GM23338 (cell line): ENCODE data around the gene MFAP3. TPM values are rescaled to one million over a fixed set of nuclear protein-coding genes. Genes with fewer than 3 reads are reported as not detected.

ENCODE experiments used
- ATAC-seq: fragments of 200-7000 bp; cut with Tn5 transposase; 3 replicates; pipeline ENCODE4 v1.9.1; 2020
- DNase-seq: peaks from one replicate; pipeline ENCODE4 v3.0.0-alpha.2; 2015; ENCODE audit warnings: low spot score
- H2AFZ ChIP-seq: fragments of 200-600 bp; sonication (generic); 2 replicates; pipeline ENCODE4 v1.8.0; 2016; ENCODE audit warnings: antibody characterized with exemption, mild to moderate bottlenecking, moderate library complexity
- H3F3A ChIP-seq: fragments of 200-600 bp; sonication (generic); replicated peaks from 2 replicates; pipeline ENCODE4 v1.8.0; 2017; ENCODE audit warnings: antibody characterized with exemption, mixed run types, low read depth
- H3K27ac ChIP-seq: fragments of 200-600 bp; sonication (generic); 2 replicates; pipeline ENCODE4 v1.6.1; 2016; ENCODE audit warnings: low read depth
- H3K27me3 ChIP-seq: fragments of 200-600 bp; sonication (generic); 2 replicates; pipeline ENCODE4 v1.8.0; 2016; ENCODE audit warnings: mild to moderate bottlenecking, mixed run types, moderate library complexity; ENCODE audit not compliant: insufficient read depth
- H3K36me3 ChIP-seq: fragments of 200-600 bp; sonication (generic); 2 replicates; pipeline ENCODE4 v1.8.0; 2016; ENCODE audit warnings: mild to moderate bottlenecking; ENCODE audit not compliant: insufficient read depth
- H3K4me1 ChIP-seq: fragments of 200-600 bp; sonication (generic); 2 replicates; pipeline ENCODE4 v1.8.0; 2016; ENCODE audit warnings: mild to moderate bottlenecking, moderate library complexity; ENCODE audit not compliant: insufficient read depth
- H3K4me2 ChIP-seq: fragments of 200-600 bp; sonication (generic); 2 replicates; pipeline ENCODE4 v1.7.1; 2017; ENCODE audit warnings: mixed run types
- H3K4me3 ChIP-seq: fragments of 200-600 bp; sonication (generic); 2 replicates; pipeline ENCODE4 v1.6.1; 2016; ENCODE audit warnings: mixed run types
- H3K79me2 ChIP-seq: fragments of 200-600 bp; sonication (generic); replicated peaks from 2 replicates; pipeline ENCODE4 v1.8.0; 2017; ENCODE audit warnings: mild to moderate bottlenecking; ENCODE audit not compliant: insufficient read depth
- H3K9me2 ChIP-seq: fragments of 200-600 bp; sonication (generic); 2 replicates; pipeline ENCODE4 v1.8.0; 2017; ENCODE audit not compliant: insufficient read depth
- H4K20me1 ChIP-seq: fragments of 200-600 bp; sonication (generic); replicated peaks from 2 replicates; pipeline ENCODE4 v1.8.0; 2017; ENCODE audit warnings: mild to moderate bottlenecking; ENCODE audit not compliant: insufficient read depth
- H3K27ac Mint-ChIP-seq: 2 replicates; pipeline ENCODE4 v1.8.0; 2020; ENCODE audit warnings: inconsistent platforms, mild to moderate bottlenecking, moderate library complexity, mixed read lengths
- H3K27me3 Mint-ChIP-seq: 3 replicates; pipeline ENCODE4 v1.8.0; 2022; ENCODE audit warnings: low read depth, mild to moderate bottlenecking, moderate library complexity, mixed read lengths, inconsistent platforms; ENCODE audit not compliant: insufficient read depth, poor library complexity
- H3K36me3 Mint-ChIP-seq: 3 replicates; pipeline ENCODE4 v1.8.0; 2021; ENCODE audit warnings: low read depth, mild to moderate bottlenecking, inconsistent platforms, moderate library complexity, mixed read lengths
- H3K4me1 Mint-ChIP-seq: 3 replicates; pipeline ENCODE4 v1.8.0; 2020; ENCODE audit warnings: mild to moderate bottlenecking, inconsistent platforms, mixed read lengths
- H3K4me3 Mint-ChIP-seq: 3 replicates; pipeline ENCODE4 v1.8.0; 2021; ENCODE audit warnings: moderate library complexity, mild to moderate bottlenecking, inconsistent platforms, mixed read lengths
- H3K9me3 Mint-ChIP-seq: 3 replicates; pipeline ENCODE4 v1.8.0; 2020; ENCODE audit warnings: moderate library complexity, mild to moderate bottlenecking, inconsistent platforms, mixed read lengths
- CREB1 ChIP-seq: fragments of 250-450 bp; sonication (Bioruptor Pico); IDR thresholded peaks from 2 replicates; pipeline ENCODE4 v1.5.0; 2020; ENCODE audit warnings: low read depth, mild to moderate bottlenecking, moderate library complexity
- EZH2 ChIP-seq: fragments of 200-600 bp; sonication (generic); IDR thresholded peaks from one replicate; pipeline ENCODE4 v1.8.0; 2017; ENCODE audit warnings: antibody characterized with exemption, mild to moderate bottlenecking, low read depth; ENCODE audit not compliant: unreplicated experiment
- EZH2phosphoT487 ChIP-seq: fragments of 200-600 bp; sonication (generic); IDR thresholded peaks from one replicate; pipeline ENCODE4 v1.8.1; 2018; ENCODE audit warnings: antibody characterized with exemption; ENCODE audit not compliant: unreplicated experiment
- JUNB ChIP-seq: IDR thresholded peaks from one replicate; pipeline ENCODE4 v1.6.1; 2016; ENCODE audit warnings: antibody characterized with exemption; ENCODE audit not compliant: unreplicated experiment
- NANOG ChIP-seq: IDR thresholded peaks from 2 replicates; pipeline ENCODE4 v1.6.1; 2016; ENCODE audit warnings: antibody characterized with exemption, borderline replicate concordance
- POLR2AphosphoS5 ChIP-seq: IDR thresholded peaks from 2 replicates; pipeline ENCODE4 v1.6.1; 2016; ENCODE audit warnings: antibody characterized with exemption, low read depth
- STAT1 ChIP-seq: IDR thresholded peaks from one replicate; pipeline ENCODE4 v1.6.1; 2016; ENCODE audit warnings: antibody characterized with exemption; ENCODE audit not compliant: unreplicated experiment
- ZNF114 ChIP-seq: fragments of 250-450 bp; sonication (Bioruptor Pico); IDR thresholded peaks from 2 replicates; pipeline ENCODE4 v1.5.0; 2020; ENCODE audit warnings: mild to moderate bottlenecking, moderate library complexity
- polyA plus RNA-seq: library from polyadenylated mRNA; unstranded; fragments of >200 nt; fragmentation: Nextera tagmentation; extraction: Ambion mirVana; gene quantifications from 2 replicates; pipeline ENCODE4 v1.2.1, GENCODE V29; 2016
- total RNA-seq: library from RNA; depleted of rRNA; stranded (reverse); fragments of >200 nt; shearing (Covaris generic); gene quantifications from 2 replicates; pipeline ENCODE4 v1.2.3, GENCODE V29; 2014
- TF ChIP-seq, protein P1 (sequence below): IDR thresholded peaks from one replicate; pipeline ENCODE4 v1.6.1; 2018; ENCODE audit warnings: antibody characterized with exemption; ENCODE audit not compliant: unreplicated experiment
- TF ChIP-seq, protein P2 (sequence below): IDR thresholded peaks from 2 replicates; pipeline ENCODE4 v1.6.1; 2016; ENCODE audit warnings: antibody characterized with exemption
- TF ChIP-seq, protein P3 (sequence below), 2 experiments: fragments of 200-600 bp in 1 of 2; sonication (generic) in 1 of 2; conservative IDR thresholded peaks; 2 replicates each; pipeline versions ENCODE4 v1.5.1 to v1.6.1; 2016 to 2017; ENCODE audit warnings: antibody characterized with exemption in 2 of 2, low read depth in 2 of 2, mild to moderate bottlenecking in 2 of 2, moderate library complexity in 1 of 2

The MFAP3 gene
- total and polyA plus RNA-seq, 2 experiments from 2014 or later = 2.9 to 47.5 TPM

DNA sequence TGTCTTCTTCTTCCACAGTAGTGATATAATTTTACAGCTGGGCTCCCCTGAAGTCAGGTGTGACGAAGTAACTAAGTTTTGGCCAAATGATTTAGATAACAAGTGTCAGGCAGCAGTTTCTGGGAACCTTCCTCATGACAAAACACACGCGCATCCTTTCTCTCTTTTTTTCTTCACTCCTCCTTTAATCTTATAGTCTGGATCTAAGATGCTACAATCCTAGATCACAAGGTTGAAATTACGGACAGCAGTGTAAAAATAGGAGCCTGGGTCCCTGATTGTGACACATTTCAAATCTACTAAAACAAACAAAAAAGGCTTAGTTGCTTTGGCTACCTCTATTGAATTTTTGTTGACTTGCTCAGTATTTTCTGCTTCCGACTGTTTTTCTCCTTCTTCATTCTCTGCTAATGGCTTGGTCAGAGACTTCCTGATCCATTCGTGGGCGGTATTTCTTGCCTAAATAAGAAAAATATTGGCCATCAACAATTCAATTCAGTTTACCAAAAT is 36.2 kb upstream of the MFAP3 start (continued):
- TF ChIP-seq, protein P1, sequence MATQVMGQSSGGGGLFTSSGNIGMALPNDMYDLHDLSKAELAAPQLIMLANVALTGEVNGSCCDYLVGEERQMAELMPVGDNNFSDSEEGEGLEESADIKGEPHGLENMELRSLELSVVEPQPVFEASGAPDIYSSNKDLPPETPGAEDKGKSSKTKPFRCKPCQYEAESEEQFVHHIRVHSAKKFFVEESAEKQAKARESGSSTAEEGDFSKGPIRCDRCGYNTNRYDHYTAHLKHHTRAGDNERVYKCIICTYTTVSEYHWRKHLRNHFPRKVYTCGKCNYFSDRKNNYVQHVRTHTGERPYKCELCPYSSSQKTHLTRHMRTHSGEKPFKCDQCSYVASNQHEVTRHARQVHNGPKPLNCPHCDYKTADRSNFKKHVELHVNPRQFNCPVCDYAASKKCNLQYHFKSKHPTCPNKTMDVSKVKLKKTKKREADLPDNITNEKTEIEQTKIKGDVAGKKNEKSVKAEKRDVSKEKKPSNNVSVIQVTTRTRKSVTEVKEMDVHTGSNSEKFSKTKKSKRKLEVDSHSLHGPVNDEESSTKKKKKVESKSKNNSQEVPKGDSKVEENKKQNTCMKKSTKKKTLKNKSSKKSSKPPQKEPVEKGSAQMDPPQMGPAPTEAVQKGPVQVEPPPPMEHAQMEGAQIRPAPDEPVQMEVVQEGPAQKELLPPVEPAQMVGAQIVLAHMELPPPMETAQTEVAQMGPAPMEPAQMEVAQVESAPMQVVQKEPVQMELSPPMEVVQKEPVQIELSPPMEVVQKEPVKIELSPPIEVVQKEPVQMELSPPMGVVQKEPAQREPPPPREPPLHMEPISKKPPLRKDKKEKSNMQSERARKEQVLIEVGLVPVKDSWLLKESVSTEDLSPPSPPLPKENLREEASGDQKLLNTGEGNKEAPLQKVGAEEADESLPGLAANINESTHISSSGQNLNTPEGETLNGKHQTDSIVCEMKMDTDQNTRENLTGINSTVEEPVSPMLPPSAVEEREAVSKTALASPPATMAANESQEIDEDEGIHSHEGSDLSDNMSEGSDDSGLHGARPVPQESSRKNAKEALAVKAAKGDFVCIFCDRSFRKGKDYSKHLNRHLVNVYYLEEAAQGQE = no peak
- TF ChIP-seq ZNF114 (CRISPR knock-in tag) = no peak
- no peak for TF ChIP-seq NANOG

DNA sequence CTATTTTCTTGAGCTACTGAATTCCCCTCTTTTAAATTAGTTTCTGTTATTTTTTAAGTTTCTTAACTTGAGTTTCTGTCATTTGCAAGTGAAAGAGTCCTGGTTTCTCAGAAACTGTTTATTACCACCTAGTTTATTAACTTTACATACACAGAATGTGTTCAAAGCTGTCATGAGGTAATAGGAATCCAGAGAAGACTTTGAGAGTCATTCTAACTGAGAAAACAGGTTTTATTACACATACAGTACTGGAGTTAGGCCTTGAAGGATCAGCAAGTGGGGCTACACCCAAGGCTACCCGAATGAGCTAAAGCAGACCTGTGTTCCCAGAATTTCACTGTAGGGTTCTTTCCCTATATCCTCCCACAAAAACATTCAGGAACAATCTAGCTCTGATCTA is 33.1 kb upstream of the MFAP3 start:
- Histone ChIP-seq H3K9me2 (no peaks in the 10 kb centered on the region), H3K27ac (no peak overlapping the region), H4K20me1 (no peaks in the 10 kb centered on the region), H3K4me2 (no peak overlapping the region), H3K4me1 (no peaks in the 10 kb centered on the region), H3K27me3 (no peaks in the 10 kb centered on the region), H3K4me3 (no peak overlapping the region), H3K79me2 (no peaks in the 10 kb centered on the region), H3F3A (no peaks in the 10 kb centered on the region), H3K36me3 (no peaks in the 10 kb centered on the region), H2AFZ (no peak overlapping the region)
- Mint-ChIP-seq H3K4me1 (no peaks in the 10 kb centered on the region), H3K27me3 (no peaks in the 10 kb centered on the region), H3K9me3 (no peaks in the 10 kb centered on the region), H3K27ac (no peak overlapping the region), H3K36me3 (no peaks in the 10 kb centered on the region), H3K4me3 (no peak overlapping the region)
- no peak for DNase-seq
- ATAC-seq = no peak
- TF ChIP-seq CREB1 (CRISPR knock-in tag) (no peak), EZH2 (no peak), STAT1 (no peak), POLR2AphosphoS5 (no peak), EZH2phosphoT487 (no peak), JUNB (no peak), ZNF114 (CRISPR knock-in tag) (no peak), NANOG (no peak)
- TF ChIP-seq, protein P2, sequence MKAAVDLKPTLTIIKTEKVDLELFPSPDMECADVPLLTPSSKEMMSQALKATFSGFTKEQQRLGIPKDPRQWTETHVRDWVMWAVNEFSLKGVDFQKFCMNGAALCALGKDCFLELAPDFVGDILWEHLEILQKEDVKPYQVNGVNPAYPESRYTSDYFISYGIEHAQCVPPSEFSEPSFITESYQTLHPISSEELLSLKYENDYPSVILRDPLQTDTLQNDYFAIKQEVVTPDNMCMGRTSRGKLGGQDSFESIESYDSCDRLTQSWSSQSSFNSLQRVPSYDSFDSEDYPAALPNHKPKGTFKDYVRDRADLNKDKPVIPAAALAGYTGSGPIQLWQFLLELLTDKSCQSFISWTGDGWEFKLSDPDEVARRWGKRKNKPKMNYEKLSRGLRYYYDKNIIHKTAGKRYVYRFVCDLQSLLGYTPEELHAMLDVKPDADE = no peak
- TF ChIP-seq, protein P3, sequence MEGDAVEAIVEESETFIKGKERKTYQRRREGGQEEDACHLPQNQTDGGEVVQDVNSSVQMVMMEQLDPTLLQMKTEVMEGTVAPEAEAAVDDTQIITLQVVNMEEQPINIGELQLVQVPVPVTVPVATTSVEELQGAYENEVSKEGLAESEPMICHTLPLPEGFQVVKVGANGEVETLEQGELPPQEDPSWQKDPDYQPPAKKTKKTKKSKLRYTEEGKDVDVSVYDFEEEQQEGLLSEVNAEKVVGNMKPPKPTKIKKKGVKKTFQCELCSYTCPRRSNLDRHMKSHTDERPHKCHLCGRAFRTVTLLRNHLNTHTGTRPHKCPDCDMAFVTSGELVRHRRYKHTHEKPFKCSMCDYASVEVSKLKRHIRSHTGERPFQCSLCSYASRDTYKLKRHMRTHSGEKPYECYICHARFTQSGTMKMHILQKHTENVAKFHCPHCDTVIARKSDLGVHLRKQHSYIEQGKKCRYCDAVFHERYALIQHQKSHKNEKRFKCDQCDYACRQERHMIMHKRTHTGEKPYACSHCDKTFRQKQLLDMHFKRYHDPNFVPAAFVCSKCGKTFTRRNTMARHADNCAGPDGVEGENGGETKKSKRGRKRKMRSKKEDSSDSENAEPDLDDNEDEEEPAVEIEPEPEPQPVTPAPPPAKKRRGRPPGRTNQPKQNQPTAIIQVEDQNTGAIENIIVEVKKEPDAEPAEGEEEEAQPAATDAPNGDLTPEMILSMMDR (conservative IDR thresholded peaks at IDR 0.05; ENCODE audit: low read depth in 2 of 2) = no peak
- TF ChIP-seq, protein P1 = no peak
